WTC11 (cell line): ENCODE data around the gene EIF2AK3. TPM values are rescaled to one million over a fixed set of nuclear protein-coding genes. Genes with fewer than 3 reads are reported as not detected.

ENCODE experiments used
- ATAC-seq: fragments of 200-7000 bp; cut with Tn5 transposase; 2 replicates; pipeline ENCODE4 v1.10.0; 2021; ENCODE audit warnings: mild to moderate bottlenecking, moderate library complexity
- CTCF ChIA-PET: fragments of 300-600 bp; sonication (Branson Sonifier 250); formaldehyde crosslinking; loops from one replicate; lab custom pipeline; 2021; ENCODE audit warnings: antibody characterized with exemption; lab: Charles Lee
- POLR2A ChIA-PET: fragments of 350-600 bp; sonication (Branson Sonifier 250); formaldehyde crosslinking; loops from one replicate; lab custom pipeline; 2021; ENCODE audit warnings: antibody characterized with exemption; lab: Charles Lee
- DNase-seq: peaks from one replicate; pipeline ENCODE4 v3.0.0; 2021; ENCODE audit warnings: low spot score
- H3K27ac Mint-ChIP-seq: 2 replicates; pipeline ENCODE4 v1.8.0; 2021; ENCODE audit warnings: mixed read lengths
- H3K27me3 Mint-ChIP-seq: 2 replicates; pipeline ENCODE4 v1.8.0; 2021; ENCODE audit warnings: low read depth, mild to moderate bottlenecking, moderate library complexity, mixed read lengths
- H3K36me3 Mint-ChIP-seq: 2 replicates; pipeline ENCODE4 v1.8.0; 2021; ENCODE audit warnings: mixed read lengths
- H3K4me1 Mint-ChIP-seq: 2 replicates; pipeline ENCODE4 v1.8.0; 2022; ENCODE audit warnings: mixed read lengths
- H3K4me3 Mint-ChIP-seq: 2 replicates; pipeline ENCODE4 v1.8.0; 2021; ENCODE audit warnings: mild to moderate bottlenecking, moderate library complexity, mixed read lengths
- H3K9me3 Mint-ChIP-seq: 2 replicates; pipeline ENCODE4 v1.8.0; 2021; ENCODE audit warnings: mixed read lengths
- ARID4B ChIP-seq: sonication (generic); formaldehyde crosslinking; IDR thresholded peaks from 2 replicates; pipeline ENCODE4 v1.8.0; 2023; ENCODE audit warnings: missing genetic modification reagents, mild to moderate bottlenecking, borderline replicate concordance
- ATF1 ChIP-seq: sonication (generic); formaldehyde crosslinking; IDR thresholded peaks from 2 replicates; pipeline ENCODE4 v1.8.1; 2023; ENCODE audit warnings: mild to moderate bottlenecking, moderate library complexity, missing genetic modification reagents
- ATF2 ChIP-seq: sonication (generic); formaldehyde crosslinking; IDR thresholded peaks from 2 replicates; pipeline ENCODE4 v1.8.1; 2022; ENCODE audit warnings: low read depth, missing genetic modification reagents, borderline replicate concordance
- ERG ChIP-seq: fragments of 250-450 bp; sonication (Bioruptor Pico); IDR thresholded peaks from 2 replicates; pipeline ENCODE4 v1.8.0; 2021; ENCODE audit warnings: mild to moderate bottlenecking
- GTF2I ChIP-seq: fragments of 250-450 bp; sonication (Bioruptor Pico); conservative IDR thresholded peaks from 2 replicates; pipeline ENCODE4 v1.4.0; 2021; ENCODE audit warnings: mild to moderate bottlenecking
- IRF1 ChIP-seq: sonication (generic); formaldehyde crosslinking; IDR thresholded peaks from 2 replicates; pipeline ENCODE4 v1.8.0; 2023; ENCODE audit warnings: missing genetic modification reagents
- JAZF1 ChIP-seq: fragments of 250-450 bp; sonication (Bioruptor Pico); IDR thresholded peaks from 2 replicates; pipeline ENCODE4 v1.9.0; 2021; ENCODE audit warnings: moderate library complexity, mild to moderate bottlenecking, inconsistent platforms
- MXD4 ChIP-seq: fragments of 250-450 bp; sonication (Bioruptor Pico); IDR thresholded peaks from 2 replicates; pipeline ENCODE4 v1.8.0; 2021; ENCODE audit warnings: mild to moderate bottlenecking, moderate library complexity, borderline replicate concordance
- NFYB ChIP-seq: sonication (generic); formaldehyde crosslinking; conservative IDR thresholded peaks from 2 replicates; pipeline ENCODE4 v1.8.0; 2022; ENCODE audit warnings: low read depth, missing genetic modification reagents
- NR3C1 ChIP-seq: sonication (generic); formaldehyde crosslinking; conservative IDR thresholded peaks from 2 replicates; pipeline ENCODE4 v1.8.1; 2023; ENCODE audit warnings: low read depth, mild to moderate bottlenecking, missing genetic modification reagents
- RELA ChIP-seq: sonication (generic); formaldehyde crosslinking; IDR thresholded peaks from 2 replicates; pipeline ENCODE4 v1.8.1; 2022; ENCODE audit warnings: missing genetic modification reagents, mild to moderate bottlenecking, borderline replicate concordance
- USF2 ChIP-seq: sonication (generic); formaldehyde crosslinking; IDR thresholded peaks from 2 replicates; pipeline ENCODE4 v1.8.1; 2023; ENCODE audit warnings: mild to moderate bottlenecking, missing genetic modification reagents, moderate library complexity
- ZNF219 ChIP-seq: sonication (generic); formaldehyde crosslinking; IDR thresholded peaks from 2 replicates; pipeline ENCODE4 v1.8.0; 2023; ENCODE audit warnings: missing genetic modification reagents, mild to moderate bottlenecking, borderline replicate concordance
- ZNF396 ChIP-seq: fragments of 250-450 bp; sonication (Bioruptor Pico); IDR thresholded peaks from 2 replicates; pipeline ENCODE4 v1.8.0; 2021; ENCODE audit warnings: mild to moderate bottlenecking, moderate library complexity, borderline replicate concordance
- ZNF416 ChIP-seq: fragments of 250-450 bp; sonication (Bioruptor Pico); IDR thresholded peaks from 2 replicates; pipeline ENCODE4 v1.9.0; 2021; ENCODE audit warnings: mild to moderate bottlenecking, inconsistent platforms
- ZNF425 ChIP-seq: fragments of 250-450 bp; sonication (Bioruptor Pico); conservative IDR thresholded peaks from 2 replicates; pipeline ENCODE4 v1.9.0; 2021; ENCODE audit warnings: mild to moderate bottlenecking
- ZNF532 ChIP-seq: fragments of 250-450 bp; sonication (Bioruptor Pico); IDR thresholded peaks from 2 replicates; pipeline ENCODE4 v1.9.0; 2021; ENCODE audit warnings: mild to moderate bottlenecking, borderline replicate concordance
- total RNA-seq: library from RNA; stranded (reverse); gene quantifications from 3 replicates; pipeline ENCODE4 v1.2.3, GENCODE V29; 2021

Gene EIF2AK3
- total RNA-seq, 1 experiment from 2014 or later: 20.8 TPM

GRCh38 chr2:88639865-88640264, 12.6 kb upstream of the EIF2AK3 start:
- CTCF ChIA-PET: no interaction called here
- Mint-ChIP-seq H3K27me3 (no peaks in the 10 kb centered on the region), H3K9me3 (peaks cover 8% of the 10 kb centered on the region), H3K27ac (no peak overlapping the region), H3K4me3 (no peak overlapping the region), H3K36me3 (no peaks in the 10 kb centered on the region), H3K4me1 (peaks cover 20% of the 10 kb centered on the region)
- no peak for TF ChIP-seq ATF2 (CRISPR knock-in tag)
- no peak for TF ChIP-seq ZNF425 (CRISPR knock-in tag)
- no peak for TF ChIP-seq ATF1
- TF ChIP-seq ZNF396 (CRISPR knock-in tag): no peak
- no peak for TF ChIP-seq NFYB (CRISPR knock-in tag)
- no peak for TF ChIP-seq ZNF219 (CRISPR knock-in tag)
- TF ChIP-seq ERG: no peak
- TF ChIP-seq ARID4B (CRISPR knock-in tag): no peak
- no peak for TF ChIP-seq USF2 (CRISPR knock-in tag)
- TF ChIP-seq GTF2I (CRISPR knock-in tag): no peak
- TF ChIP-seq MXD4 (CRISPR knock-in tag): no peak
- TF ChIP-seq ZNF532 (CRISPR knock-in tag): no peak
- no peak for TF ChIP-seq IRF1 (CRISPR knock-in tag)
- TF ChIP-seq RELA: no peak
- no peak for TF ChIP-seq NR3C1 (CRISPR knock-in tag)
- no peak for TF ChIP-seq ZNF416 (CRISPR knock-in tag)
- no peak for TF ChIP-seq JAZF1 (CRISPR knock-in tag)
- POLR2A ChIA-PET: interaction anchor here (1.2 kb wide), 1 partner anchor 12 kb away, joined by 3 read pairs; no protein-coding TSS in a partner anchor
- ATAC-seq: no peak
- DNase-seq: no peak
